HEK293 (cell line): ENCODE data around the gene AATF.

ENCODE experiments used
- ATF2 ChIP-seq: fragments of 450-650 bp; formaldehyde crosslinking; IDR thresholded peaks from 2 replicates; pipeline ENCODE4 v1.5.1; 2016; ENCODE audit warnings: missing biosample characterization, missing genetic modification characterization, low read depth
- BCL11B ChIP-seq: fragments of 450-650 bp; formaldehyde crosslinking; IDR thresholded peaks from 2 replicates; pipeline ENCODE4 v1.5.1; 2016; ENCODE audit warnings: low read depth, missing biosample characterization, missing genetic modification characterization
- BCL6B ChIP-seq: fragments of 450-650 bp; formaldehyde crosslinking; IDR thresholded peaks from 2 replicates; pipeline ENCODE4 v1.5.1; 2017; ENCODE audit warnings: missing biosample characterization, missing genetic modification characterization
- HOXD13 ChIP-seq: sonication (generic); formaldehyde crosslinking; IDR thresholded peaks from 2 replicates; pipeline ENCODE4 v1.8.0; 2022; ENCODE audit warnings: missing genetic modification reagents, borderline replicate concordance
- ZBTB11 ChIP-seq: fragments of 450-650 bp; formaldehyde crosslinking; conservative IDR thresholded peaks from 2 replicates; pipeline ENCODE4 v1.5.1; 2016; ENCODE audit warnings: low read depth, missing biosample characterization, missing genetic modification characterization
- ZBTB49 ChIP-seq: fragments of 450-650 bp; formaldehyde crosslinking; IDR thresholded peaks from 2 replicates; pipeline ENCODE4 v1.5.1; 2016; ENCODE audit warnings: missing biosample characterization, missing genetic modification characterization, low read depth
- ZFP37 ChIP-seq: fragments of 450-650 bp; formaldehyde crosslinking; IDR thresholded peaks from 2 replicates; pipeline ENCODE4 v1.5.1; 2016; ENCODE audit warnings: missing biosample characterization, missing genetic modification characterization
- ZNF155 ChIP-seq: fragments of 450-650 bp; formaldehyde crosslinking; IDR thresholded peaks from 2 replicates; pipeline ENCODE4 v1.5.1; 2016; ENCODE audit warnings: missing biosample characterization, missing genetic modification characterization
- ZNF2 ChIP-seq: fragments of 450-650 bp; formaldehyde crosslinking; IDR thresholded peaks from 2 replicates; pipeline ENCODE4 v1.5.1; 2016; ENCODE audit warnings: missing biosample characterization, missing genetic modification characterization
- ZNF274 ChIP-seq, 2 experiments: fragments of 200-500 bp in 1 of 2; fragments of 450-650 bp in 1 of 2; sonication (Bioruptor generic) in 1 of 2; formaldehyde crosslinking in 1 of 2; IDR thresholded peaks; 2 replicates each; pipeline versions ENCODE4 v1.5.1 to v1.6.1; 2014 to 2016; ENCODE audit warnings: borderline replicate concordance in 1 of 2, inconsistent platforms in 1 of 2, low read length in 1 of 2, missing biosample characterization in 1 of 2, missing genetic modification characterization in 1 of 2
- ZNF280C ChIP-seq: fragments of 450-650 bp; formaldehyde crosslinking; IDR thresholded peaks from 2 replicates; pipeline ENCODE4 v1.5.1; 2016; ENCODE audit warnings: missing biosample characterization, missing genetic modification characterization
- ZNF302 ChIP-seq: fragments of 450-650 bp; formaldehyde crosslinking; IDR thresholded peaks from 2 replicates; pipeline ENCODE4 v1.5.1; 2016; ENCODE audit warnings: missing biosample characterization, missing genetic modification characterization, low read depth
- ZNF362 ChIP-seq: fragments of 450-650 bp; formaldehyde crosslinking; IDR thresholded peaks from 2 replicates; pipeline ENCODE4 v1.5.1; 2016; ENCODE audit warnings: missing biosample characterization, missing genetic modification characterization
- ZNF398 ChIP-seq: fragments of 450-650 bp; formaldehyde crosslinking; IDR thresholded peaks from 2 replicates; pipeline ENCODE4 v1.5.1; 2017; ENCODE audit warnings: missing biosample characterization, missing genetic modification characterization
- ZNF404 ChIP-seq: fragments of 450-650 bp; formaldehyde crosslinking; IDR thresholded peaks from 2 replicates; pipeline ENCODE4 v1.5.1; 2017; ENCODE audit warnings: missing biosample characterization, missing genetic modification characterization
- ZNF416 ChIP-seq: fragments of 450-650 bp; formaldehyde crosslinking; IDR thresholded peaks from 2 replicates; pipeline ENCODE4 v1.5.1; 2016; ENCODE audit warnings: missing biosample characterization, missing genetic modification characterization
- ZNF426 ChIP-seq: fragments of 450-650 bp; formaldehyde crosslinking; IDR thresholded peaks from 2 replicates; pipeline ENCODE4 v1.5.1; 2017; ENCODE audit warnings: missing biosample characterization, missing genetic modification characterization, mild to moderate bottlenecking, inconsistent platforms, moderate library complexity
- ZNF544 ChIP-seq: fragments of 450-650 bp; formaldehyde crosslinking; IDR thresholded peaks from 2 replicates; pipeline ENCODE4 v1.5.0; 2017; ENCODE audit warnings: missing biosample characterization, missing genetic modification characterization
- ZNF596 ChIP-seq: fragments of 450-650 bp; IDR thresholded peaks from 2 replicates; pipeline ENCODE4 v1.5.0; 2018; ENCODE audit warnings: missing biosample characterization, mild to moderate bottlenecking, missing genetic modification characterization, moderate library complexity
- ZNF692 ChIP-seq: fragments of 450-650 bp; formaldehyde crosslinking; IDR thresholded peaks from 2 replicates; pipeline ENCODE4 v1.5.1; 2016; ENCODE audit warnings: missing biosample characterization, missing genetic modification characterization
- ZNF785 ChIP-seq: fragments of 450-650 bp; formaldehyde crosslinking; IDR thresholded peaks from 2 replicates; pipeline ENCODE4 v1.5.1; 2016; ENCODE audit warnings: missing biosample characterization, missing genetic modification characterization
- ZSCAN23 ChIP-seq: fragments of 450-650 bp; formaldehyde crosslinking; IDR thresholded peaks from 2 replicates; pipeline ENCODE4 v1.5.1; 2016; ENCODE audit warnings: missing biosample characterization, missing genetic modification characterization

Gene AATF

GRCh38 chr17:36947922-36948716 lies 635 bp upstream of the AATF start (continued):
- TF ChIP-seq ZBTB49 (tag by site-specific recombination), result no peak
- no peak for TF ChIP-seq ZNF280C (tag by site-specific recombination)
- TF ChIP-seq ZFP37 (tag by site-specific recombination), result 0 out of 2 replicates have a peak, but pooled peaks have one; percentile 10
- no peak for TF ChIP-seq ZSCAN23 (tag by site-specific recombination)
- TF ChIP-seq ZNF274 (IDR thresholded peaks at IDR 0.05; ENCODE audit: low read length), result no peak
- no peak for TF ChIP-seq ZNF274 (tag by site-specific recombination; IDR thresholded peaks at IDR 0.05; ENCODE audit: borderline replicate concordance)
- TF ChIP-seq ZBTB11 (tag by site-specific recombination), result no peak
- no peak for TF ChIP-seq ZNF155 (tag by site-specific recombination)
- 0 out of 2 replicates have a peak, but pooled peaks have one; percentile 6 for TF ChIP-seq ZNF404 (tag by site-specific recombination)
- no peak for TF ChIP-seq ATF2 (tag by site-specific recombination)
- no peak for TF ChIP-seq ZNF596
- TF ChIP-seq ZNF2 (tag by site-specific recombination), result no peak
- TF ChIP-seq ZNF416 (tag by site-specific recombination), result no peak
- no peak for TF ChIP-seq BCL6B (tag by site-specific recombination)
- no peak for TF ChIP-seq BCL11B (tag by site-specific recombination)
- TF ChIP-seq ZNF544, result no peak
- TF ChIP-seq ZNF426 (tag by site-specific recombination), result no peak
- TF ChIP-seq ZNF398 (tag by site-specific recombination), result no peak
- no peak for TF ChIP-seq ZNF302 (tag by site-specific recombination)
- no peak for TF ChIP-seq HOXD13 (CRISPR knock-in tag)
- TF ChIP-seq ZNF692 (tag by site-specific recombination), result no peak; the same call in 1 of the 2 replicates
- TF ChIP-seq ZNF785 (tag by site-specific recombination), result no peak
- TF ChIP-seq ZNF362, result no peak
